ENCODE data around the gene FXYD2. TPM values are rescaled to one million over a fixed set of nuclear protein-coding genes. Genes with fewer than 3 reads are reported as not detected.

Gene FXYD2
- total and polyA plus RNA-seq, 9 of the 15 experiments (the other 6 are each of a cell fraction or from before 2014, with no cell fraction given), result not detected

DNA sequence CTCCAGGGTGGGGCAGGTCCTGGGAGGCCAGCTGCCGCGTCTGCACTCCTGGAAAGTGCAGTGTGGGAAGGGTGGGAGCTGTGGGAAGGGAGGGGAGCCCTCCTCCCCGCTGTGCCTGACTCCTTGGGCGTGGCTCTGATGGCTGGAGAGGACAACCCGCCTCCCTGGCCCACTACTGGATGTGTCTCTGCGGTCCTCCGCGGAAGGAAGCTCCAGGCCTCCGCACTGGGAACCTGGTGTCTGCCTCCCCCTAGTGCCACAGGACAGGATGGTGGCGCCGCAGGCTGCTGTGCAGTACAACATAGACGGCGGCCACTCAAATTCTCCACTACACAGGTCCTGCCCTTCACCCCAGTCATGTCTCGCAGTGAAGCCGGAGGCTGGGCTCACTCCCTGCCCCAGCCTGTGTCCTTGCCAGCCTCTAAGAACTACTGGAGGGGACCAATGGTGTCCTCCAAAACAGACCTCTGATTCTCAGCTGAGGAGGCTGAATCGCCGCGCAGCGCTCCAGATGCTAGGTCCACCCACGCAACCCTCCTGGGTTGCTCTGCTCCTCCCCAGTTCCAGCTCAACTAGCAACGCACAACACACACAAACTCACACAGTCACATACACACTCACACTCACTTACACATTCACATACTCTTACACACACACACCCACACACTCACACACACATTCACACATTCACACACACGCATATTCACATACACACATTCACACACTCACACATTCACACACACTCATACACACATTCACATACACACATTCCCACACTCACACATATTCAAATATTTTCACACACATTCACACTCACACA, 15.1 kb downstream of the FXYD2 start:
- H2AFZ ChIP-seq (ENCODE audit: low read depth, low read length), result peak overlapping the region; percentile 68
- H3K9ac ChIP-seq (ENCODE audit: insufficient read depth in 1 of 2, low read depth in 2 of 2, low read length in 2 of 2), result peak overlapping the region in 1 of 2 experiments; percentile 65; a peak in 2 of 4 replicates
- H3K36me3 ChIP-seq (ENCODE audit: control insufficient read depth, insufficient read depth, low read length), result no peaks in the 10 kb centered on the region
- no peak overlapping the region for H3K27ac ChIP-seq (ENCODE audit: extremely low read depth, low read depth, low read length)
- CTCF ChIA-PET (ENCODE audit: low intra/inter-chr PET ratio), result interaction anchor here (0.9 to 3.3 kb wide), 3 partner anchors 9 to 384 kb away, joined by 3 to 52 read pairs (median 4); no protein-coding TSS in a partner anchor
- H3K27me3 ChIP-seq (ENCODE audit: control insufficient read depth in 2 of 2, insufficient read depth in 2 of 2, low read length in 2 of 2), result peaks cover 0 to 19% of the 10 kb centered on the region in 2 experiments; a peak in 3 of 5 replicates
- DNase-seq (ENCODE audit: extremely low read depth in 1 of 4, low spot score in 3 of 4) (peak; percentile 72 to 80 (median 75)), FAIRE-seq (peak; percentile 57), ATAC-seq (peak; percentile 99)
- in situ Hi-C loops (cut with MboI) (loop anchor here (10.0 kb wide), 1 partner anchor 365 kb away; no protein-coding TSS in a partner anchor), intact Hi-C loops (cut with micrococcal nuclease) (loop anchor here (2.0 to 5.0 kb wide), 2 partner anchors 367 to 381 kb away; no protein-coding TSS in a partner anchor)
- WGBS (ENCODE audit: insufficient coverage, low coverage, missing lambda C conversion rate), result 5% methylated on average over 19 of the region's 22 CpGs
- no peaks in the 10 kb centered on the region; the same call in 1 of the 2 replicates for H4K20me1 ChIP-seq (replicated peaks; ENCODE audit: control insufficient read depth, insufficient read depth, low read length)
- POLR2A ChIA-PET, result interaction anchor here (0.6 to 1.4 kb wide), 10 partner anchors 8 to 565 kb away, joined by 3 to 5 read pairs (median 4); no protein-coding TSS in a partner anchor
- peak overlapping the region; percentile 43; the same call in 1 of the 2 replicates for H3K4me2 ChIP-seq (ENCODE audit: insufficient read depth, low read length)
- no peaks in the 10 kb centered on the region for H3K9me3 ChIP-seq (replicated peaks; ENCODE audit: control insufficient read depth, insufficient read depth, low read depth, low read length)
- H3K4me1 ChIP-seq (replicated peaks in 1 of 2; ENCODE audit: control insufficient read depth in 2 of 2, insufficient read depth in 2 of 2, low read length in 2 of 2), result peaks cover 13 to 14% of the 10 kb centered on the region in 2 experiments; a peak in 4 of 5 replicates
- BruUV-seq (replicated peaks), result no TSS peak
- H3K4me3 ChIP-seq, result no peak overlapping the region
- no peaks in the 10 kb centered on the region for H3K79me2 ChIP-seq (ENCODE audit: control insufficient read depth, insufficient read depth, low read length)
- no peaks in the 10 kb centered on the region for H3K9me1 ChIP-seq (ENCODE audit: control insufficient read depth, insufficient read depth, low read length)
- TF ChIP-seq, protein P1, sequence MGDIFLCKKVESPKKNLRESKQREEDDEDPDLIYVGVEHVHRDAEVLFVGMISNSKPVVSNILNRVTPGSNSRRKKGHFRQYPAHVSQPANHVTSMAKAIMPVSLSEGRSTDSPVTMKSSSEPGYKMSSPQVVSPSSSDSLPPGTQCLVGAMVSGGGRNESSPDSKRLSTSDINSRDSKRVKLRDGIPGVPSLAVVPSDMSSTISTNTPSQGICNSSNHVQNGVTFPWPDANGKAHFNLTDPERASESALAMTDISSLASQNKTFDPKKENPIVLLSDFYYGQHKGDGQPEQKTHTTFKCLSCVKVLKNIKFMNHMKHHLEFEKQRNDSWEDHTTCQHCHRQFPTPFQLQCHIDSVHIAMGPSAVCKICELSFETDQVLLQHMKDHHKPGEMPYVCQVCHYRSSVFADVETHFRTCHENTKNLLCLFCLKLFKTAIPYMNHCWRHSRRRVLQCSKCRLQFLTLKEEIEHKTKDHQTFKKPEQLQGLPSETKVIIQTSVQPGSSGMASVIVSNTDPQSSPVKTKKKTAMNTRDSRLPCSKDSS (IDR thresholded peaks at IDR 0.05; ENCODE audit: low read depth, partially characterized antibody), result peak; percentile 37
- no peak for TF ChIP-seq ZNF41 (CRISPR knock-in tag; conservative IDR thresholded peaks at IDR 0.05)
- TF ChIP-seq ERF (CRISPR knock-in tag; IDR thresholded peaks at IDR 0.05), result no peak
- peak; percentile 32; the same call in 1 of the 2 replicates for TF ChIP-seq SMC3 (conservative IDR thresholded peaks at IDR 0.05; ENCODE audit: insufficient read depth, low read depth, low read length)
- no peak for TF ChIP-seq ZNF121 (CRISPR knock-in tag; conservative IDR thresholded peaks at IDR 0.05)
- TF ChIP-seq ZNF551 (CRISPR knock-in tag; IDR thresholded peaks at IDR 0.05), result no peak
- TF ChIP-seq NCOA2 (IDR thresholded peaks at IDR 0.05; ENCODE audit: partially characterized antibody in 2 of 2), result no peak
- peak; percentile 86; the same call in 1 of the 2 replicates for TF ChIP-seq CTBP1 (IDR thresholded peaks at IDR 0.05; ENCODE audit: borderline replicate concordance)
- TF ChIP-seq, protein P2, sequence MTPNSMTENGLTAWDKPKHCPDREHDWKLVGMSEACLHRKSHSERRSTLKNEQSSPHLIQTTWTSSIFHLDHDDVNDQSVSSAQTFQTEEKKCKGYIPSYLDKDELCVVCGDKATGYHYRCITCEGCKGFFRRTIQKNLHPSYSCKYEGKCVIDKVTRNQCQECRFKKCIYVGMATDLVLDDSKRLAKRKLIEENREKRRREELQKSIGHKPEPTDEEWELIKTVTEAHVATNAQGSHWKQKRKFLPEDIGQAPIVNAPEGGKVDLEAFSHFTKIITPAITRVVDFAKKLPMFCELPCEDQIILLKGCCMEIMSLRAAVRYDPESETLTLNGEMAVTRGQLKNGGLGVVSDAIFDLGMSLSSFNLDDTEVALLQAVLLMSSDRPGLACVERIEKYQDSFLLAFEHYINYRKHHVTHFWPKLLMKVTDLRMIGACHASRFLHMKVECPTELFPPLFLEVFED (CRISPR knock-in tag; conservative IDR thresholded peaks at IDR 0.05), result peak; percentile 89
- TF ChIP-seq KDM2B (CRISPR knock-in tag; IDR thresholded peaks at IDR 0.05), result no peak
- TF ChIP-seq, protein P3, sequence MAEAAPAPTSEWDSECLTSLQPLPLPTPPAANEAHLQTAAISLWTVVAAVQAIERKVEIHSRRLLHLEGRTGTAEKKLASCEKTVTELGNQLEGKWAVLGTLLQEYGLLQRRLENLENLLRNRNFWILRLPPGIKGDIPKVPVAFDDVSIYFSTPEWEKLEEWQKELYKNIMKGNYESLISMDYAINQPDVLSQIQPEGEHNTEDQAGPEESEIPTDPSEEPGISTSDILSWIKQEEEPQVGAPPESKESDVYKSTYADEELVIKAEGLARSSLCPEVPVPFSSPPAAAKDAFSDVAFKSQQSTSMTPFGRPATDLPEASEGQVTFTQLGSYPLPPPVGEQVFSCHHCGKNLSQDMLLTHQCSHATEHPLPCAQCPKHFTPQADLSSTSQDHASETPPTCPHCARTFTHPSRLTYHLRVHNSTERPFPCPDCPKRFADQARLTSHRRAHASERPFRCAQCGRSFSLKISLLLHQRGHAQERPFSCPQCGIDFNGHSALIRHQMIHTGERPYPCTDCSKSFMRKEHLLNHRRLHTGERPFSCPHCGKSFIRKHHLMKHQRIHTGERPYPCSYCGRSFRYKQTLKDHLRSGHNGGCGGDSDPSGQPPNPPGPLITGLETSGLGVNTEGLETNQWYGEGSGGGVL (CRISPR knock-in tag; IDR thresholded peaks at IDR 0.05), result no peak
- peak; percentile 62 for TF ChIP-seq NCOA4 (IDR thresholded peaks at IDR 0.05; ENCODE audit: partially characterized antibody)
- peak; percentile 10; the same call in 1 of the 2 replicates for TF ChIP-seq NFIC (IDR thresholded peaks at IDR 0.05)
- no peak for TF ChIP-seq POU5F1 (IDR thresholded peaks at IDR 0.05; ENCODE audit: borderline replicate concordance, low read depth, low read length, partially characterized antibody)
- TF ChIP-seq GATAD2B (IDR thresholded peaks at IDR 0.05; ENCODE audit: borderline replicate concordance), result no peak
- no peak for TF ChIP-seq ZNF586 (CRISPR knock-in tag; conservative IDR thresholded peaks at IDR 0.05)
- no peak for TF ChIP-seq ZNF57 (CRISPR knock-in tag; IDR thresholded peaks at IDR 0.05)
